Measurements from ENCODE around the gene MKKS. TPM values are rescaled to one million over a fixed set of nuclear protein-coding genes. Genes with fewer than 3 reads are reported as not detected.

Gene MKKS
- total RNA-seq, 1 experiment from 2014 or later: 10.6 TPM

DNA sequence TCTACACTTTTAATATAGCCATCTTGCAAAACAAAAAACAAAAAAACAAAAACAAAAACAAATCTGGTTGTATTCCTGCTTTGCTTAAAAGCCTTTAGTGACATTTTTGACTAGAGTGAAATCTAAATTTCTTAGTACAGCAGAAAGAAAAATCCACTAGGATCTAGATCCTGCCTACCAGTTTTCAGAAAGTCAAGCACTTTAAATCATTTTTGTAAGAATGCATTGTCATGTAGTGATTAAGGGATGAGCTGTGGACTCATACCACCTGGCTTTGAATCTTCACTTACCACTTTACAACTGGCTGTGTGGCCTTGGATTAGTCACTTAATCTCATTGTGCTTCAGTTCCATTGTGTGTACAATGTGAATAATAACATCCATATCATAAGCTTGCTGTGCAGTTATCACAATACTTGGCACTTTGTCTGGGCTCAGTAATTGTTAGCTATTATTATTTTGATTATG, 4.0 kb downstream of the MKKS start:
- H3K18ac ChIP-seq (ENCODE audit: insufficient read length, low read depth, low read length): no peak overlapping the region
- Mint-ChIP-seq H3K4me1 (peaks cover 38 to 40% of the 10 kb centered on the region in 2 experiments), H3K27me3 (ENCODE audit: low read depth) (no peaks in the 10 kb centered on the region), H3K36me3 (ENCODE audit: insufficient read depth in 1 of 3, low read depth in 3 of 3) (peaks cover 8 to 10% (median 10%) of the 10 kb centered on the region in 3 experiments; a peak in 6 of 7 replicates), H3K27ac (no peak overlapping the region), H3K9me3 (no peaks in the 10 kb centered on the region), H3K4me3 (no peak overlapping the region)
- no peak overlapping the region for H3K56ac ChIP-seq (ENCODE audit: insufficient read length, low read depth, low read length)
- H4K20me1 ChIP-seq (ENCODE audit: control insufficient read depth, insufficient read depth, insufficient read length): no peaks in the 10 kb centered on the region
- H2BK15ac ChIP-seq (ENCODE audit: low read depth, low read length): no peak overlapping the region
- H2BK12ac ChIP-seq (ENCODE audit: insufficient read length, low read depth, low read length): no peak overlapping the region
- no peaks in the 10 kb centered on the region for H3K9me3 ChIP-seq (ENCODE audit: control insufficient read depth, low read depth, low read length)
- no peak overlapping the region for H3T11ph ChIP-seq (ENCODE audit: low read length)
- no peak overlapping the region for H3K4me2 ChIP-seq (ENCODE audit: insufficient read depth, insufficient read length, low read length)
- no peak overlapping the region for H2BK20ac ChIP-seq (ENCODE audit: low read depth, low read length, poor library complexity, severe bottlenecking)
- H4K91ac ChIP-seq (ENCODE audit: insufficient read length, low read depth, low read length): no peak overlapping the region
- H3K27ac ChIP-seq (ENCODE audit: insufficient read length, low read depth, low read length): no peak overlapping the region
- no peak overlapping the region for H2AK5ac ChIP-seq (ENCODE audit: insufficient read length, low read length)
- H3K27me3 ChIP-seq (ENCODE audit: insufficient read depth, low read length): no peaks in the 10 kb centered on the region
- H2BK120ac ChIP-seq (ENCODE audit: low read depth, low read length, poor library complexity, severe bottlenecking): no peak overlapping the region
- H4K5ac ChIP-seq (ENCODE audit: insufficient read length, low read depth, low read length): no peak overlapping the region
- peaks cover 4% of the 10 kb centered on the region for H3K23me2 ChIP-seq (ENCODE audit: insufficient read length, low read depth, low read length, poor library complexity, severe bottlenecking)
- H3K14ac ChIP-seq (ENCODE audit: insufficient read depth, low read length): no peak overlapping the region
- H2AFZ ChIP-seq (ENCODE audit: low read length): no peak overlapping the region
- H3K4ac ChIP-seq (ENCODE audit: low read depth, low read length): no peak overlapping the region
- DNase-seq: no peak
- peaks cover 13% of the 10 kb centered on the region for H3K79me1 ChIP-seq (ENCODE audit: insufficient read depth, low read depth, low read length, poor library complexity, severe bottlenecking)
- no peak overlapping the region for H2BK5ac ChIP-seq (ENCODE audit: insufficient read length, low read length)
- no peak overlapping the region for H4K8ac ChIP-seq (replicated peaks; ENCODE audit: insufficient read length, low read depth, low read length)
- peaks cover 3% of the 10 kb centered on the region; the same call in 1 of the 2 replicates for H3K4me1 ChIP-seq (ENCODE audit: insufficient read depth, low read length)
- H3K9ac ChIP-seq (ENCODE audit: extremely low read depth, insufficient read length, low read length): no peak overlapping the region
- peaks cover 8% of the 10 kb centered on the region; the same call in 1 of the 2 replicates for H3K79me2 ChIP-seq (ENCODE audit: insufficient read depth, low read length)
- no peak overlapping the region for H3K23ac ChIP-seq (ENCODE audit: insufficient read length, low read depth, low read length)
- TF ChIP-seq, protein P1, sequence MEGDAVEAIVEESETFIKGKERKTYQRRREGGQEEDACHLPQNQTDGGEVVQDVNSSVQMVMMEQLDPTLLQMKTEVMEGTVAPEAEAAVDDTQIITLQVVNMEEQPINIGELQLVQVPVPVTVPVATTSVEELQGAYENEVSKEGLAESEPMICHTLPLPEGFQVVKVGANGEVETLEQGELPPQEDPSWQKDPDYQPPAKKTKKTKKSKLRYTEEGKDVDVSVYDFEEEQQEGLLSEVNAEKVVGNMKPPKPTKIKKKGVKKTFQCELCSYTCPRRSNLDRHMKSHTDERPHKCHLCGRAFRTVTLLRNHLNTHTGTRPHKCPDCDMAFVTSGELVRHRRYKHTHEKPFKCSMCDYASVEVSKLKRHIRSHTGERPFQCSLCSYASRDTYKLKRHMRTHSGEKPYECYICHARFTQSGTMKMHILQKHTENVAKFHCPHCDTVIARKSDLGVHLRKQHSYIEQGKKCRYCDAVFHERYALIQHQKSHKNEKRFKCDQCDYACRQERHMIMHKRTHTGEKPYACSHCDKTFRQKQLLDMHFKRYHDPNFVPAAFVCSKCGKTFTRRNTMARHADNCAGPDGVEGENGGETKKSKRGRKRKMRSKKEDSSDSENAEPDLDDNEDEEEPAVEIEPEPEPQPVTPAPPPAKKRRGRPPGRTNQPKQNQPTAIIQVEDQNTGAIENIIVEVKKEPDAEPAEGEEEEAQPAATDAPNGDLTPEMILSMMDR (conservative IDR thresholded peaks at IDR 0.05): no peak
